ENCODE data around the gene DLG3.
"Not testable (repeated sequence)": the region's sequence is repeated elsewhere in the genome, so short reads cannot be mapped to it uniquely, and the experiment has no call there.

The DLG3 gene

GRCh38 chrX:70444326-70444945 is at the start of gene DLG3:
Gene DLG3, plus strand, starts transcription at chrX:70444835. Its CDS starts 367 bp downstream, at chrX:70445202.
- peak; percentile 41 for DNase-seq (ENCODE audit: low spot score)

- no peak for DNase-seq (ENCODE audit: low spot score)
Measured at GRCh38 chrX:70398899-70399298, 45.7 kb upstream of the DLG3 start.

- DNase-seq (ENCODE audit: low spot score) = not testable (repeated sequence)
Measured at GRCh38 chrX:70400181-70400580, 44.5 kb upstream of the DLG3 start.

GRCh38 chrX:70402721-70403120 is 41.9 kb upstream of the DLG3 start:
- DNase-seq (ENCODE audit: low spot score) = no peak

GRCh38 chrX:70405003-70405402 is 39.6 kb upstream of the DLG3 start:
- no peak for DNase-seq (ENCODE audit: low spot score)

- DNase-seq (ENCODE audit: low spot score) = no peak
Measured at GRCh38 chrX:70410921-70411320, 33.7 kb upstream of the DLG3 start.

- DNase-seq (ENCODE audit: low spot score) = no peak
Measured at GRCh38 chrX:70411475-70411874, 33.2 kb upstream of the DLG3 start.

- DNase-seq (ENCODE audit: low spot score) = no peak
Measured at GRCh38 chrX:70421618-70422017, 23.0 kb upstream of the DLG3 start.

- peak; percentile 62 for DNase-seq (ENCODE audit: low spot score)
Measured at GRCh38 chrX:70422851-70423341, 21.7 kb upstream of the DLG3 start, which contains the start of gene GDPD2. Gene GDPD2, plus strand, starts transcription at chrX:70423314. Its CDS starts 1,671 bp downstream, at chrX:70424985.

- no peak for DNase-seq (ENCODE audit: low spot score)
Measured at GRCh38 chrX:70423936-70424675, 20.5 kb upstream of the DLG3 start.

- DNase-seq (ENCODE audit: low spot score) = no peak
Measured at GRCh38 chrX:70424801-70425200, 19.8 kb upstream of the DLG3 start.

GRCh38 chrX:70426286-70427278 is 18.1 kb upstream of the DLG3 start:
- no peak for DNase-seq (ENCODE audit: low spot score)

GRCh38 chrX:70427365-70427764 is 17.3 kb upstream of the DLG3 start:
- no peak for DNase-seq (ENCODE audit: low spot score)

GRCh38 chrX:70429759-70430158 is 14.9 kb upstream of the DLG3 start:
- no peak for DNase-seq (ENCODE audit: low spot score)

- no peak for DNase-seq (ENCODE audit: low spot score)
Measured at GRCh38 chrX:70432936-70433847, 11.4 kb upstream of the DLG3 start.

- DNase-seq (ENCODE audit: low spot score) = peak; percentile 68
Measured at GRCh38 chrX:70433848-70434351, 10.7 kb upstream of the DLG3 start.

GRCh38 chrX:70434352-70434866 is 10.2 kb upstream of the DLG3 start:
- peak; percentile 84 for DNase-seq (ENCODE audit: low spot score)

GRCh38 chrX:70434914-70435586 is 9.6 kb upstream of the DLG3 start:
- no peak for DNase-seq (ENCODE audit: low spot score)

GRCh38 chrX:70436343-70436742 is 8.3 kb upstream of the DLG3 start:
- no peak for DNase-seq (ENCODE audit: low spot score)

GRCh38 chrX:70437011-70437410 is 7.6 kb upstream of the DLG3 start:
- DNase-seq (ENCODE audit: low spot score) = no peak
